GM19023 (cell line): ENCODE data around the gene MBOAT7.

Experiments used
- ATAC-seq: cut with Tn5 transposase; IDR thresholded peaks from one replicate; pipeline ENCODE4 v1.9.1; 2021; ENCODE audit warnings: mild to moderate bottlenecking, moderate library complexity; ENCODE audit not compliant: unreplicated experiment

The MBOAT7 gene

GRCh38 chr19:54164369-54165068 is 24.9 kb downstream of the MBOAT7 start:
- no peak for ATAC-seq

DNA sequence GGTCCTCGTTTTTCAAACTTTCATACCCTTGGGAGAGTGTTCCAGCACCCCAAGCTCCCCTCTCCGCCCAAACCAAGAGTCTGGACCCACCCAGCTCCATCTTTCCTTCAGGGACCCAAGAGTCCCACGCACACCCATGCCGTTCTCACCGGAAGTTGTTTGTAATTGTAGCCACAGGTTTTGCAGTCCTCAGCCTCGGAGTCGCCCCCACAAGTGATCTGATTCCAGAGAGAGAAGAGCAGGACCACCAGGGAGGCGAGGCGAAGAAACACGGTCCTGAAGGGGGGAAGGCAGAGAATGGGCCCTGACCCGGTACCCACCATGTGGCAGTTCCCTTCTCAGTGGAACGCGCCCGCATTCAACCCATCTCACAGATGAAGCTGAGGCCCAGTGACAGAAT is 26.5 kb downstream of the MBOAT7 start:
- no peak for ATAC-seq

DNA sequence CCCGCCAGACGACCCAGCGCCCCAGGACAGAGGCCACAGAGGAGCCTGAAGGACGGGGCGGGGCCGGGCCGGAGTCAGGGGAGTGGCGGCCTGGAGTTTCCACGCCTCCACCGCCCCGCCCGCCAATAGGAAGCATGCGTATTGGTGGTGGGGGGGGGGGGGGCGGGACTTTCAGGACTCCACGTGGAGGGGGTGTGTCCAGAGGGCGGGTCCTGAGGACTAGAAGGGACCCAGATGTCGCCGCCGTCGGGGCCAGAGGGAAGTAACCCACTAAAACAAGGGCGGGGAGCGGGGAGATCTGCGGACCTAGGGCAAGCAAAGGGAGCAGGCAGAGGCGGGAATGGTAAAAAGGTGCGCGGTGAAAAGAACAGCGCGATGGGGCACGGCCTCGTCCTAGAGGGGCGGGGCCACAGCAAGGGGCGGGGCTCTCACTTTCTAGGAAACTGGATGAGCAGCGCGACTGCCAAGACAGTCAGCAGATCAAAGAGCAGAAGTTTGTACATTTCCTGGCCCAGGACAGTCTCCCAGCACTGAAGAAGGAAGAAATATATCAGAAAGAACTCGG is 27.1 kb downstream of the MBOAT7 start:
- ATAC-seq = no peak

DNA sequence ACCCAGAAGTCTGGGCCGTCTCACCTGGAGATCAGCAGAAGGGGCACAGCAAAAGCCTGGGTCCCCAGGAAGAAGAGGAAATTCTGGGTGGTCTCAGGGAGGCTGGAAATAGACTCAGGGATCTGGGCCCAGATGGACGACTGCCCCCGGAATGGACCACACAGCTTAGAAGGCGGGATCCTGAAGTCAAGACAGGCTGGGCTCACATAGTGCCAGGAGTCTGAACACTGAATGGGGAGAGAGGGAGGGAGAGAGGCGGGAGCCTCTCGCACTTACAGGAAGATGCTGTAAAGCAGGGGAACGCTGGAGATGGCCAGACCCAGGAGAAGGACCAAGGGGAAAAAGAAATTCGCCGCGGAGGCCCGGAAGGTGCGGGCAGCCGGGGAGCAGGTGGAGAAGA is 28.5 kb downstream of the MBOAT7 start:
- no peak for ATAC-seq

DNA sequence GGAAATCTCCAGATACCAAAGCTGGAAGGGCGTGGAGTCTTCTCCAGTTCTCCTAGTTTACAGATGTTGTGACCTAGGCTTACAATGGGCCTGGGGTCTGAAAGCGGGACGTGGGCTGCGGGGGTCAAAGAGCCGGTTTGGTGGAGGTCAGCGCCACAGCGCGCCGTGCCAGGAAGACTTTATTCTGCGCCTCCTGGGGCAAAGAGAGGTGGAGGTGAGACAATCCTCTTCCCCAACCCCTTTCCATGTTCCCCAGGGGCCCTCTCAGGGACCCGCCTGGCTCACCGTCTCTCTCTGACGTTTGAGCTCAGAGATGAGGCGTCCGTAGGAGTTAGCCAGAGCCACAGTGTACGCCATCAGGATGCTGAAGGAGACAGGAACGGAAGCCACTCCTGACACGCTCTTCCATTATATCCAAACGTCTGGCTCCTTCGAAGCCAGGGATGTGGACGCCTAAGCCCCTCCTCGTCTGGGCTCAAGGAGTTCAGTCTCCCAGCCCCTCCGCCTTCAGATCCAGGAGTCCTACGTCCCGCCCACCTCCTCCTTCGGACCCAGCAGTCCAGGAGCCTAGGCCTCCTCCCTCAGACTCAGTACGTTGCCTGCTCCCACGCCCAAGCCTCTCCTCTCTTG is 29.1 kb downstream of the MBOAT7 start:
- ATAC-seq = no peak

- peak; percentile 95 for ATAC-seq
These were observed 29.8 kb downstream of the MBOAT7 start, which contains the start of gene LENG1 for GRCh38 chr19:54159352-54160181. LENG1 (minus strand) TSS chr19:54159721; CDS start chr19:54159695, 26 bp downstream.

- ATAC-seq = no peak
These were observed 30.5 kb downstream of the MBOAT7 start for GRCh38 chr19:54158812-54159351.

- no peak for ATAC-seq
These were observed 32.4 kb downstream of the MBOAT7 start for GRCh38 chr19:54156953-54157352.

DNA sequence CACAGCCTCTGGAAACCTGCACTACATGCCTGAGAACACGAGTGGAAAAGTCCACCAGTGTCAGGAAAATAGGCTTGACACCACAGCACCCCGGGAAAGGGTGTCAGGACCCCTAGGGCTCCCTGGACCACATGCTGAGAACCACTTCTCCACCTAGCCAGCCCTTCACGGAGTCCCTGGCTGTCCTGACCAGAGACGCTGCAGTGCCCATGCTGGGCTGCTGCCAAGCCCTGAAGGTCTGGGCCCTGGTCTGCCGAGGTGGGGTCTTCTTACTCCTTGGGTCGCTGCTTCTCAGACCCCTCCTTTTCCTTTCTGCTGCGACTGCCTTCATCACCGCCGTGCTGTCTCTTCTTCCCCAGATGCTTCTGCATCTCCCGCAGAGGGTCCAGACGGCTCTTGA is 32.9 kb downstream of the MBOAT7 start:
- ATAC-seq = no peak

GRCh38 chr19:54155694-54156093 is 33.7 kb downstream of the MBOAT7 start:
- no peak for ATAC-seq

DNA sequence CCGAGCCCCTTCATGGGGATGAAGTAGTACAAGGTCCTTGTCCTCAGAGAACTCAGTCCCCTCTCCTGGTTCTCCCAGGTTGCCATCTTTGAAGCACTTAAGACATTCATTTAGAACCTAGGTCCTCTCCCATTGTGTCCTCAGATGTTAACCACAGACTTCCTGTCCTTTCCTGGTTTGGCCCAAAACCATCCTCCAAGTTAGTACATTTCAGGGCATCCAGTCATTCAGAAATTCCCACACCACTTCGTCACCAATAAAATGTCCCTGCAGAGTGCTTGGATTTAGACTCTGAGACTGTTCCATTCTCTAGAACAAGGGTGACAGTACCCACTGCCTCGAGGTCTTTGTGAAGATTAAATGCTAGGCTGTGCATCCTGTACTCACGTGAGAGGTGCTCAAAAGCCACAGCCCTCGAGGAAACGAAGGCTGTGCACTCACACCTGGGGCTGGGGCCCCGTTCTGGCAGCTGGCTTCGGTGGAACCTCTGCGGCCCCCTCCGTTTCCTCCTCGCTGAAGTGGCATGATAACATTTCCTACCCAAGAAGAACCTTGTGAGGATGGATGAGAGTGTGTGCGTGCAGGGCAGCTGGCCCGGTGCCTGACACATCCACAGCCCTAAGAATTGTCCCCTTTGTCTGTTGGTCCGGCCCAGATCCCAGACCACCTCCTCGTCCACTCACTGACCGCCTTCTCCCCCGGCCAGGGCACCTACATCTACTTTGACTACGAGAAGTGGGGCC is 34.6 kb downstream of the MBOAT7 start:
- ATAC-seq = no peak

GRCh38 chr19:54153731-54154326 is 35.6 kb downstream of the MBOAT7 start:
- no peak for ATAC-seq

DNA sequence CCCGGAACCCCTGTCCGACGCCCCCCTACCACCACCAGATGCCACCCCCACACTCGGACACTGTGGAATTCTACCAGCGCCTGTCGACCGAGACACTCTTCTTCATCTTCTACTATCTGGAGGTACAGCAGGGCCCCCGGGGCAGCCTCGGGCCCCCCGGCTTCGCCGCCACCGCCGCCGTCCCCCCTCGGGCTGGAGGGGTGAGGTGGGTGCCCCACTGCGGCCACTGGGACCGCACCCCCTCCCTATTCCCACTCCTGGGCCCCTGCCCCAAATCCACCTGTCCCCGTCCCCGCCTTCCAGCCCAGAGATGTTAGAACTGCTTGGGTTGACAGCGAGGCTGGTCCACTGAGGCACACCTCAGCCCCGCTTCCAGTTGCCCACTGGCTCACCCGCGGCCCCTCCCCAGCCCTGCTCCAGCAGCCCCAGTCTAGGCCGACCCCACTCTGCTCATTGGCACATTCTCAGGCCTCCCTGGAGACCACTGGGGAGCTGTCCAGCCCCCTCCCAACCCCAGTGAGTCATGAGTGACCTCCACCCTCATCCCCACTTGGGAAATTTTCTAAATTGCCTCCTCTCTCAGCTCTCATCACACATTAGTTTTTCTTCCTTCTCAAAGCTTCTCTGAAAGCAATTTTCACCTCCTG is 36.4 kb downstream of the MBOAT7 start:
- ATAC-seq = no peak

DNA sequence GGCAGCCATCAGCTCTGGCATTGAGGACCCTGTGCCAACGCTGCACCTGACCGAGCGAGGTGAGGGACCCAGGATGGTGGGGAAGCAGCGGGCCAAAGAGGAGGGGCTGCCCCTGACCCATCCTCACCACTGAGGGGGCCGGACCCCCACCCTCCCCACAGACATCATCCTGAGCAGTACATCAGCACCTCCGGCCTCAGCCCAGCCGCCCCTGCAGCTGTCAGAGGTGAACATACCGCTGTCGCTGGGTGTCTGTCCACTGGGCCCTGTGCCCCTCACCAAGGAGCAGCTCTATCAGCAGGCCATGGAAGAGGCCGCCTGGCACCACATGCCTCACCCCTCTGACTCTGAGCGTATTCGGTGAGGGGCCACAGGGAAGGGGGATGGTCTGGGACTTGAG is 37.1 kb downstream of the MBOAT7 start:
- no peak for ATAC-seq

DNA sequence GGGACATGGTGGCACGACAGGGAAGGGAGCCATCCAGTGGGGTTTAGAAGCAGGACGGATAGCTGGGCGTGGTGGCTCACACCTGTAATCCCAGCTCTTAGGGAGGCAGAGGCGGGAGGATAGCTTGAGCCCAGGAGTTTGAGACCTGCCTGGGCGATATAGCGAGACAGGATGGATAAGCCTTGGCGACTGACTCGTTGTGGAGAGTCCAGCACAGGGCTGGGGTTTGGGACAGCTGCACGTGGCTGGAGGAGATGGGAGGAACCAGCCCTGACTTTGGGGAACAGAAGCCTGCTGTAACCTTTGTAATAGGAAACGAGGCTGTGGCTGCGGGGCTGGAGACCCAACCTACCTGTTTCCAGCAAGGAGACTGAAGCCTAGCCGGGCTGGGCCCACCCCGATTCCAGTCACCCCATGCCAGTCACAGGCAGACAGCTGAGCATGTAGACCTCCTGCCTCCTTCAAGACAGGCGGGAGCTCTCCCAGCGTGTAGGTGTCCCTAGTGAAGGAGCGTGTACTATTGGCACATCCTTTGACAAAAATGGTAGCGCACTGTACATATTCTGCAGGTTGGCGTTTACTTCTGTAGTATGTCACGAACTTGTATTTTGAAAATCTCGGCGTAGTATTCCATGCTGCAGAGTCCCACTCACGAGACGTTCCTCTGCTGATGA is 37.9 kb downstream of the MBOAT7 start:
- no peak for ATAC-seq

GRCh38 chr19:54149021-54149812 is 40.2 kb downstream of the MBOAT7 start:
- ATAC-seq = no peak

- ATAC-seq = no peak
These were observed 41.2 kb downstream of the MBOAT7 start for GRCh38 chr19:54148158-54148557.

DNA sequence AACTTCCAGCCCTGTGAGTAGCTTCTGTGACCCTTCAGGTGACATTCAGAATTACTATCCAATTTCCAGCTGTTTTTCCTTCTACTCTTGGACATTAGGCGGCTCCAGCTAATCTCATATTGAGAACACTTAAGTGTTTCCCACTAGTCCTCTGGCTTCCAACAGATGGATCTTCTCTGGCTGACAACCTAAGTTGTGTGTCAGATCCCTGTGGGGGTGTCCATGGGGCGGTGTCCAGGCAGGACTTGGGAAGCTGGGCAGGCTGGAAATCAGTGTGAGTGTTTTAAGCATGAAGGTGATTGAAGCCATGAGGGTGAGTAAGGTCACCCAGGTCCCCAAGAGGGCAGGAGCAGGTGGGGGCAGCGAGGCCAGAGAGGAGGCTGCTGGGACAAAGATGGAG is 41.7 kb downstream of the MBOAT7 start:
- no peak for ATAC-seq
